ENCODE data around the gene MOGAT1. TPM values are rescaled to one million over a fixed set of nuclear protein-coding genes. Genes with fewer than 3 reads are reported as not detected.

MOGAT1 gene
- total and polyA plus RNA-seq, 2 of the 13 experiments (the other 11 are each of a cell fraction or from before 2014, with no cell fraction given) = 0.98 to 4.3 TPM

DNA sequence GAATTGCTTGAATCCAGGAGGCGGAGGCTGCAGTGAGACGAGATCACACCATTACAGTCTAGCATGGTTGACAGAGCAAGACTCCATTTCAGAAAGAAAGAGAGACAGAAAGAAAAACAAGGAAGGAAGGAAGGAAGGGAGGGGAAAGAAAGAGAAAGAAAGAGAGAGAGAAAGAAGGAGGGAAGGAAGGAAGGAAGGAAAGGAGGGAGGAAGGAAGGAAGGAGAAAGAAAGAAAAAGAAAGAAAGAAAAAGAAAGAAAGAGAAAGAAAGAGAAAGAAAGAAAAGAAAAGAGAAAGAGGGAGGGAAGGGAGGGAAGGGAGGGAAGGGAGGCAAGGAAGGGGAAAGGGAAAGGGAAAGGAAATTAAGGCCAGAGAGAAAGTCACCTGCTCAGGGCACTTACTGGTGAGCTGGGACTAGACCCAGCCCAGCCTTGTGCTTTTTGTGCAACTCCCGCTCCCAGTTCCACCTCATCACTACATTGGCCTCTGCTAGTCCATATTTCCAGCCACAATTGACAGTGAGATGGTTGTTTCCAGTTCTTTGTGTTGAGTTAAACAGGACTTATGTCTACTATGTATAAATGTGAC is 35.7 kb downstream of the MOGAT1 start:
- BruUV-seq (replicated peaks) = no TSS peak
- Histone ChIP-seq H3K27ac (ENCODE audit: extremely low read length, insufficient read depth, low read length) (peak overlapping the region; percentile 47), H4K20me1 (ENCODE audit: insufficient read depth, low read length) (no peaks in the 10 kb centered on the region), H3K4me2 (ENCODE audit: low read depth, low read length) (peak overlapping the region; percentile 73; the same call in 1 of the 2 replicates), H3K9me3 (ENCODE audit: low read length) (no peaks in the 10 kb centered on the region), H3K4me3 (replicated peaks in 1 of 3; ENCODE audit: insufficient read depth in 1 of 3, low read depth in 2 of 3, low read length in 3 of 3) (no peak overlapping the region), H3K79me2 (ENCODE audit: insufficient read depth, low read length) (no peaks in the 10 kb centered on the region), H3K9ac (ENCODE audit: insufficient read depth, low read depth, low read length) (0 out of 2 replicates have a peak overlapping the region, but pooled peaks have one; percentile 7), H3K27me3 (ENCODE audit: control insufficient read depth in 1 of 2, insufficient read depth in 2 of 2, low read length in 2 of 2) (no peaks in the 10 kb centered on the region), H2AFZ (ENCODE audit: low read length) (peak overlapping the region; percentile 84), H3K4me1 (ENCODE audit: insufficient read depth, low read length) (peaks cover 55% of the 10 kb centered on the region), H3K36me3 (replicated peaks in 1 of 2; ENCODE audit: control insufficient read depth in 1 of 2, insufficient read depth in 2 of 2, low read length in 2 of 2) (no peaks in the 10 kb centered on the region)
- intact Hi-C loops (cut with micrococcal nuclease; ENCODE audit: unreplicated experiment) = loop anchor here (5.0 kb wide), 1 partner anchor 45 kb away; no protein-coding TSS in a partner anchor
- ATAC-seq = no peak
- WGBS (ENCODE audit: low lambda C conversion rate) = 92% methylated on average over 3 of the region's 3 CpGs
- DNase-seq (ENCODE audit: low spot score) = peak; percentile 32
- ChIA-PET POLR2A (interaction anchor here (1.0 to 4.1 kb wide), 9 partner anchors 17 to 200 kb away, joined by 3 to 98 read pairs (median 14); partner anchors contain the start of gene ACSL3), CTCF (ENCODE audit: low intra/inter-chr PET ratio, low total read pairs) (interaction anchor here (2.4 to 2.5 kb wide), 2 partner anchors 196 to 232 kb away, joined by 24 to 40 read pairs; no protein-coding TSS in a partner anchor)
- FAIRE-seq = no peak
- in situ Hi-C loops (cut with HindIII; ENCODE audit: extremely low pct_ligation_motif_present, low pct_unique_long_range_greater_than_20kb) = loop anchor here (5.0 kb wide), 2 partner anchors 90 to 155 kb away; partner anchors contain the start of gene ACSL3
- 0 out of 2 replicates have a peak, but pooled peaks have one; percentile 10 for TF ChIP-seq FOXK2 (IDR thresholded peaks at IDR 0.05)
- TF ChIP-seq, protein P1, sequence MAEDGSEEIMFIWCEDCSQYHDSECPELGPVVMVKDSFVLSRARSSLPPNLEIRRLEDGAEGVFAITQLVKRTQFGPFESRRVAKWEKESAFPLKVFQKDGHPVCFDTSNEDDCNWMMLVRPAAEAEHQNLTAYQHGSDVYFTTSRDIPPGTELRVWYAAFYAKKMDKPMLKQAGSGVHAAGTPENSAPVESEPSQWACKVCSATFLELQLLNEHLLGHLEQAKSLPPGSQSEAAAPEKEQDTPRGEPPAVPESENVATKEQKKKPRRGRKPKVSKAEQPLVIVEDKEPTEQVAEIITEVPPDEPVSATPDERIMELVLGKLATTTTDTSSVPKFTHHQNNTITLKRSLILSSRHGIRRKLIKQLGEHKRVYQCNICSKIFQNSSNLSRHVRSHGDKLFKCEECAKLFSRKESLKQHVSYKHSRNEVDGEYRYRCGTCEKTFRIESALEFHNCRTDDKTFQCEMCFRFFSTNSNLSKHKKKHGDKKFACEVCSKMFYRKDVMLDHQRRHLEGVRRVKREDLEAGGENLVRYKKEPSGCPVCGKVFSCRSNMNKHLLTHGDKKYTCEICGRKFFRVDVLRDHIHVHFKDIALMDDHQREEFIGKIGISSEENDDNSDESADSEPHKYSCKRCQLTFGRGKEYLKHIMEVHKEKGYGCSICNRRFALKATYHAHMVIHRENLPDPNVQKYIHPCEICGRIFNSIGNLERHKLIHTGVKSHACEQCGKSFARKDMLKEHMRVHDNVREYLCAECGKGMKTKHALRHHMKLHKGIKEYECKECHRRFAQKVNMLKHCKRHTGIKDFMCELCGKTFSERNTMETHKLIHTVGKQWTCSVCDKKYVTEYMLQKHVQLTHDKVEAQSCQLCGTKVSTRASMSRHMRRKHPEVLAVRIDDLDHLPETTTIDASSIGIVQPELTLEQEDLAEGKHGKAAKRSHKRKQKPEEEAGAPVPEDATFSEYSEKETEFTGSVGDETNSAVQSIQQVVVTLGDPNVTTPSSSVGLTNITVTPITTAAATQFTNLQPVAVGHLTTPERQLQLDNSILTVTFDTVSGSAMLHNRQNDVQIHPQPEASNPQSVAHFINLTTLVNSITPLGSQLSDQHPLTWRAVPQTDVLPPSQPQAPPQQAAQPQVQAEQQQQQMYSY (CRISPR knock-in tag; IDR thresholded peaks at IDR 0.05) = no peak
- no peak for TF ChIP-seq SOX6 (IDR thresholded peaks at IDR 0.05)
- no peak for TF ChIP-seq SOX6 (CRISPR knock-in tag; IDR thresholded peaks at IDR 0.05)
- no peak for TF ChIP-seq GLI4 (CRISPR knock-in tag; IDR thresholded peaks at IDR 0.05; ENCODE audit: borderline replicate concordance)
- TF ChIP-seq, protein P2, sequence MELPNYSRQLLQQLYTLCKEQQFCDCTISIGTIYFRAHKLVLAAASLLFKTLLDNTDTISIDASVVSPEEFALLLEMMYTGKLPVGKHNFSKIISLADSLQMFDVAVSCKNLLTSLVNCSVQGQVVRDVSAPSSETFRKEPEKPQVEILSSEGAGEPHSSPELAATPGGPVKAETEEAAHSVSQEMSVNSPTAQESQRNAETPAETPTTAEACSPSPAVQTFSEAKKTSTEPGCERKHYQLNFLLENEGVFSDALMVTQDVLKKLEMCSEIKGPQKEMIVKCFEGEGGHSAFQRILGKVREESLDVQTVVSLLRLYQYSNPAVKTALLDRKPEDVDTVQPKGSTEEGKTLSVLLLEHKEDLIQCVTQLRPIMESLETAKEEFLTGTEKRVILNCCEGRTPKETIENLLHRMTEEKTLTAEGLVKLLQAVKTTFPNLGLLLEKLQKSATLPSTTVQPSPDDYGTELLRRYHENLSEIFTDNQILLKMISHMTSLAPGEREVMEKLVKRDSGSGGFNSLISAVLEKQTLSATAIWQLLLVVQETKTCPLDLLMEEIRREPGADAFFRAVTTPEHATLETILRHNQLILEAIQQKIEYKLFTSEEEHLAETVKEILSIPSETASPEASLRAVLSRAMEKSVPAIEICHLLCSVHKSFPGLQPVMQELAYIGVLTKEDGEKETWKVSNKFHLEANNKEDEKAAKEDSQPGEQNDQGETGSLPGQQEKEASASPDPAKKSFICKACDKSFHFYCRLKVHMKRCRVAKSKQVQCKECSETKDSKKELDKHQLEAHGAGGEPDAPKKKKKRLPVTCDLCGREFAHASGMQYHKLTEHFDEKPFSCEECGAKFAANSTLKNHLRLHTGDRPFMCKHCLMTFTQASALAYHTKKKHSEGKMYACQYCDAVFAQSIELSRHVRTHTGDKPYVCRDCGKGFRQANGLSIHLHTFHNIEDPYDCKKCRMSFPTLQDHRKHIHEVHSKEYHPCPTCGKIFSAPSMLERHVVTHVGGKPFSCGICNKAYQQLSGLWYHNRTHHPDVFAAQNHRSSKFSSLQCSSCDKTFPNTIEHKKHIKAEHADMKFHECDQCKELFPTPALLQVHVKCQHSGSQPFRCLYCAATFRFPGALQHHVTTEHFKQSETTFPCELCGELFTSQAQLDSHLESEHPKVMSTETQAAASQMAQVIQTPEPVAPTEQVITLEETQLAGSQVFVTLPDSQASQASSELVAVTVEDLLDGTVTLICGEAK (IDR thresholded peaks at IDR 0.05) = 0 out of 2 replicates have a peak, but pooled peaks have one; percentile 14
- TF ChIP-seq, protein P2 (CRISPR knock-in tag; IDR thresholded peaks at IDR 0.05) = no peak
- TF ChIP-seq HNRNPK (IDR thresholded peaks at IDR 0.05; ENCODE audit: low read depth, low read length, poor library complexity, severe bottlenecking) = peak; percentile 89

Measured in HepG2 (cell line).